ENCODE data around the gene KCTD1. TPM values are rescaled to one million over a fixed set of nuclear protein-coding genes. Genes with fewer than 3 reads are reported as not detected.

KCTD1 gene
- total RNA-seq, result 13.9 and 18.6 TPM in 2 replicates

DNA sequence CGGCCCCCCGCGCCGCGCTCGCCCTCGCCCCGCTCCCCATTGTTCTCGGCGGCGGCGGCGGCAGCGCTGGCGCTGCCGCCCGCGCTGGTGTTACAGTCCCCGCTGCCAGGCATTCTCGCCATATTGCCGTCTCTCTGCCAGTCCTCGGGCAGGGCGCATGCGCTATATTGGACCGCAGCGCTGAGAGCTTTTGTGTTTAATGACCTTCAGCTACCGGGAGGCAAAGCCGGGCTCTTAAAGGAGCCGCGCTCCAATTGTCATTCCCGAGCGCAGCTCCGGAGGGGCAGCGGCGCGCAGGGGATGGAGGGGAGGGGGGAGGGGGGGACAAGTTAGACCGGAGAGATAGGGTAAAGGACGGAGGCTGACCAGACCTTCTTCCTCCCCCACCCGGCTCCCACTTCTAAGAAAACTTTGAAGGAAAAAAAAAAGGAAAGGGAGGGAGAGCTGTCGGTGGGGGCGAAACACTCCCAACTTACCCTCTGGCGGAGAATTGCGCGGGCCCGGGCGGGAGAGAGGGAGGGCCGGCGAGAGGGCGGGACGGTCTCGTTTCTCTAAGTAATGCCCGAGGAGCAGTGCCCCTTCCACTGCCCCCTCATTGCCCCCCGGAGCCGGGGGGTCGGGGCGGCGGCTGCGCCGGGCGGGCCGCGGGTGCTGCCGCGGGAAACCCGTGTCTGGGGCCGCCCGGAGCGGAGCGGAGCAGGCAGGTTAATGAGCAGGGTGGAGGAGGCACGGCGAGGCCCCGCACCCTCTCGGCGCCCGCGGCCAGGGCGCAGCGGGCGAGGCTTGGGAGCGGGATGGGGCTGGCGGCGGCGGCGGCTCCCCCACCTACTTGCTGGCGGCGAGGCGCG, at the start of gene KCTD1:
TSS of gene KCTD1 (minus strand) at position 139 of the 848 bp plus-strand sequence. CDS start at position 122, 17 bp downstream.
- peak; percentile 84 for DNase-seq (ENCODE audit: low read depth)
- peak within 1 kb of the TSS; percentile 73 for H3K4me3 ChIP-seq (ENCODE audit: low read depth, low read length)
- TF ChIP-seq, protein P1, sequence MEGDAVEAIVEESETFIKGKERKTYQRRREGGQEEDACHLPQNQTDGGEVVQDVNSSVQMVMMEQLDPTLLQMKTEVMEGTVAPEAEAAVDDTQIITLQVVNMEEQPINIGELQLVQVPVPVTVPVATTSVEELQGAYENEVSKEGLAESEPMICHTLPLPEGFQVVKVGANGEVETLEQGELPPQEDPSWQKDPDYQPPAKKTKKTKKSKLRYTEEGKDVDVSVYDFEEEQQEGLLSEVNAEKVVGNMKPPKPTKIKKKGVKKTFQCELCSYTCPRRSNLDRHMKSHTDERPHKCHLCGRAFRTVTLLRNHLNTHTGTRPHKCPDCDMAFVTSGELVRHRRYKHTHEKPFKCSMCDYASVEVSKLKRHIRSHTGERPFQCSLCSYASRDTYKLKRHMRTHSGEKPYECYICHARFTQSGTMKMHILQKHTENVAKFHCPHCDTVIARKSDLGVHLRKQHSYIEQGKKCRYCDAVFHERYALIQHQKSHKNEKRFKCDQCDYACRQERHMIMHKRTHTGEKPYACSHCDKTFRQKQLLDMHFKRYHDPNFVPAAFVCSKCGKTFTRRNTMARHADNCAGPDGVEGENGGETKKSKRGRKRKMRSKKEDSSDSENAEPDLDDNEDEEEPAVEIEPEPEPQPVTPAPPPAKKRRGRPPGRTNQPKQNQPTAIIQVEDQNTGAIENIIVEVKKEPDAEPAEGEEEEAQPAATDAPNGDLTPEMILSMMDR (IDR thresholded peaks at IDR 0.05; ENCODE audit: insufficient read depth, low read depth, low read length), result no peak

DNA sequence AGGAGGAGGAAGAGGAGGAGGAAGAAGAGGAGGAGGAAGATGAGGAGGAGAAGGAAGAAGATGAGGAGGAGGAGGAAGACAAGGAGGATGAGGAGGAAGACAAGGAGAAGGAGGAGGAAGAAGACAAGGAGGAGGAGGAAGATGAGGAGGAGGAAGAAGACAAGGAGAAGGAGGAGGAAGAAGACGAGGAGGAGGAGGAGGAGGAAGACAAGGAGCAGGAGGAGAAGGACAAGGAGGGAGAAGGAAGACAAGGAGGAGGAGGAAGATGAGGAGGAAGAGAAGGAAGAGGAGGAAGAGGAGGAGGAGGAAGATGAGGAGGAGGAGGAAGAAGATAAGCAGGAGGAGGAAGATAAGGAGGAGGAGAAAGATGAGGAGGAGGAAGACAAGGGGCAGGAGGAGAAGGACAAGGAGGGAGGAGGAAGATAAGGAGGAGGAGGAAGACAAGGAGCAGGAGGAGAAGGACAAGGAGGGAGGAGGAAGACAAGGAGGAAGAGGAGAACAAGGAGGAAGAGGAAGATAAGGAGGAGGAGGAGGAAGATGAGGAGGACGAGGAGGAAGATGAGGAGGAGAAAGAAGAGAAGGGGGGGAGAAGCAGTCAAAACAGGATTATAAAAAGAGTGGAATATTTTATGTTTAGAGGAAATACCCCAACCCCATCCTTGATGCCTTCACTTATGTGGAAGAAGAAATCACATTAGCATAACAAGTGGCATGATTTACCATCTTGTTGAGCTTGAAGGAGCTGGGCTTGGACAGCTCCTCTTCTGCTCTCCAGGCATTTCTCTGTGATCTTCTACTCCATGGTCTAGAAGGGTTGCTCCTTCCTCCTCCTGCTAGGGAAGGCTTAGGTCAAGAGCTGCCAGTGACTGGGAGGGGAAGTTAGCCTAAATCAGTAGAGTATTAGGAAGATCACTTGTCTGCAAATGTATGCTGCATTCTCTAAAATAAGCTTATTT, 45.3 kb upstream of the KCTD1 start:
- no peak overlapping the region for H3K4me3 ChIP-seq (ENCODE audit: low read depth, low read length)
- TF ChIP-seq, protein P1 (IDR thresholded peaks at IDR 0.05; ENCODE audit: insufficient read depth, low read depth, low read length), result no peak
- no peak for DNase-seq (ENCODE audit: low read depth)

DNA sequence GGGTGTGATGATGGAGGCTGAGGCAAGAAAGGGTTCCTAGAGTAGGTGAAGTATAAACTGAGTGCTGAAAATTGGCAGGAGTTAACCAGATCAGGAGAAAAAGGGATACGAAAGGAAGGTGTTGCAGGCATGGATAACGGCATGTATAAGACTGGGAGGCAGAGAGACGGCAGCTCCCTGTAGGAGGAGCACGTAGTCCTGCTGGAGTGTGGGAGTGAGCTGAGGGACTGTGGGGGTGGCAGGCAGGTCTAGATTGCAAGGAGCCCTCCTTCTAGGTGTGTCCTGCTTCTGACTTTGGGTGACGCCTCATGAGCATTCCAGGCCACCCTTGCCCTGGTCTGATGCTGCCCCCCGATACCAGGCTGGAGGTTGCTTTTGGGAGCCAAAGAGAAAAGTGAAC, 36.4 kb upstream of the KCTD1 start:
- no peak for DNase-seq (ENCODE audit: low read depth)
- H3K4me3 ChIP-seq (ENCODE audit: low read depth, low read length), result no peak overlapping the region
- TF ChIP-seq, protein P1 (IDR thresholded peaks at IDR 0.05; ENCODE audit: insufficient read depth, low read depth, low read length), result no peak

DNA sequence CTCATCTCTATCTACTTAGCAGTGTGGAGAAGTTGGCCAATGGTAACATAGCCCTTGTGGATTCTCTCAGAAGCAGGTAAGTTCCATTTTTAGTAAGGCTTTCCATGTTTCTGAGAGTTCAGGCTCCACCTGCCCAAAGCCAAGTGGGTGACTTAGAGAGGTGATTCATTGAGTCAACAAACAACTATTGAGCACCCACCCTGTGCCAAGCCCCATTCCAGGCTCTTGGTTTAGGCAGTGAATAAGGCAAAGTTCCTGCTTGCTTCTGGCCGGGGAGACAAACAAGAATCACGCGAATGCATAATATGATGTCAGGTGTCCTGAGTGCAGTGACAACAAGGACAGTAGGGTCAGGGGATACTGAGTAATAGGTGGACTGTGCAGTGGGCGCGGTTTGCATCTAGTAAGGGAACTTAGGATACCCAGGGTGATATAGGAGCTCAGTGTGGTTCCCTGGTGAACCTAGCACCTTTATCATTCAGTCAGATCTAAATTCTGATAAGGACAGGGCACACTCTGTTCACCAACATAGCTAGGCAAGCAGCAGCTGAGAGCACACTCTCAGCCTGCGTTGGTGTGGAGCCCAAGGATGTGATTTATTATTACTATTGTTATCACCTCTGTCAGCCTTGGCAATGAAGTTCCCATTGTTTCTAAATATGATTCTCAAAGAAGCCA, 31.7 kb upstream of the KCTD1 start:
- no peak for DNase-seq (ENCODE audit: low read depth)
- TF ChIP-seq, protein P1 (IDR thresholded peaks at IDR 0.05; ENCODE audit: insufficient read depth, low read depth, low read length), result no peak
- H3K4me3 ChIP-seq (ENCODE audit: low read depth, low read length), result no peak overlapping the region

DNA sequence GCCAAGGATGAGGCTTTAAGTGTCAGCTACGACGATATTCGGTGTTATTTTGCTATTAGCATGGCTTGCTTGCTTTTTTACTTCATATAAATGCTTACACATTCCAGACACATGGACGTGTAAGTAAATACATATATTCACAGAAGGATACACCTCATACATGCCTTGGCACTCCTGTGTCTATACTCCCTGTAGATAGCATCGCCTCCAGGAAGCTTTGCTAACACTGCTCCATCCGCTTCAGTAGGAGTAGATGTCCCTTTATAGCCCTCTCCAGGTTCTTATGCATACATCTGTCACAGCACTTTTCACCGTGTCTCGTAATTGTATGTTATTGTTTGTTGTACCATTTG, 27.5 kb upstream of the KCTD1 start:
- H3K4me3 ChIP-seq (ENCODE audit: low read depth, low read length), result no peak overlapping the region
- TF ChIP-seq, protein P1 (IDR thresholded peaks at IDR 0.05; ENCODE audit: insufficient read depth, low read depth, low read length), result no peak
- DNase-seq (ENCODE audit: low read depth), result no peak

Measured in fibroblast of villous mesenchyme (primary cell).